HG03108 (cell line): ENCODE data around the gene ADAMTS6.

ENCODE experiments used
- ATAC-seq: cut with Tn5 transposase; IDR thresholded peaks from one replicate; pipeline ENCODE4 v1.9.1; 2021; ENCODE audit warnings: moderate library complexity; ENCODE audit not compliant: unreplicated experiment

Gene ADAMTS6

DNA sequence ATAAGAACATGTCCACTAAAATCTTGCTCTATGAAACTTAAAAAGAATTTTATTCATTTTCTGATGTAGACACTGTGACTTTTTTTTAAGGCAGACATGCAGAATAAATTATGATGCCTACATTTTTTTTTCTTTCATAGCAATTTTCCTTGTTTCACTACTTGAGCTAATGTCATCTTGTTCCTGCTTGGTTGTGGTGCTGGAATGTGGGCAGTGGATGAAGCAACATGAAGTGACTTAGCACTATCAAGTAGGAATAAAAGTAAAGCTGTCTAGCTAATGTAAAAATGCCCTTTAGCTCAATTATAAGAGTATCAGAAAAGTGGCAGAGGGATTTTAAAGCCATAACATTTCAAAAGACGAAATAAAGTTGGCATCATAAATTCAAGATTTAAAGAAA lies 191.0 kb downstream of the ADAMTS6 start:
- no peak for ATAC-seq

DNA sequence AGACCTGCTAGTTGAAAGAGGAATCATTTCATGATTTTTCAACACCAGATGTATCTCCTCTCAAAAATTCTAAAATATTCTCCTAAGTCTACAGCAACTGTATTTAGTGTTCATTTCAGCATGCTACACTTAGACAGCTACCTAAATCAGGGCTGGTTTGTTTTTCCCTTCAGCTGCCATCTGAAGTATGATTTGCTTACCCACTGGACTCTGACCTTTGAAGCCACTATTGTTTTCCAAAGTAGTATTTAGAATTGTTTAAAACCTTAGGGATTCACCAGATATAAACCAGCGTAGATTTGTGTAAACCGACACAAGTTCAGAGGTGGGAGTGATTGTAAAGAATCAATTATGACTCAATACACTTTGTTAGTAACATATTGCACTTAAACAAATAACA lies 193.1 kb downstream of the ADAMTS6 start:
- ATAC-seq, result no peak

DNA sequence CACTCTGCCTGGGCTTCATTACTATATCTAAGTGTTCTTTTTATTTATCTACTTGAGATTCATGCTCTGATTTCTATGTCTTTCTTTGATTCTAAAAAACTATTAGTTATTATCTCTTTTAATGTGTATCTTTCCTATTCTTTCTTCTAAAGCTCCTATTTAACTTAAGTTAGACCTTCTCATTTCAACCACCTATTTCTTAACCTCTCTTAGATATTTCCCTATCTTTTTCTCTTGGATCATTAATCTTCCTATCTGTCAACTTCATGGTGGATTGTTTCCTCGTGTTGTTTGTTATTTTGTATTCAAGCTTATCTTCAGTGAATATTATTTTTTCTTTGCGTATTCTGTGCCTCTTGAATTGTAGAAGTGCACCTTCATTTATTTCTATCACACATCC lies 202.1 kb downstream of the ADAMTS6 start:
- ATAC-seq, result no peak

DNA sequence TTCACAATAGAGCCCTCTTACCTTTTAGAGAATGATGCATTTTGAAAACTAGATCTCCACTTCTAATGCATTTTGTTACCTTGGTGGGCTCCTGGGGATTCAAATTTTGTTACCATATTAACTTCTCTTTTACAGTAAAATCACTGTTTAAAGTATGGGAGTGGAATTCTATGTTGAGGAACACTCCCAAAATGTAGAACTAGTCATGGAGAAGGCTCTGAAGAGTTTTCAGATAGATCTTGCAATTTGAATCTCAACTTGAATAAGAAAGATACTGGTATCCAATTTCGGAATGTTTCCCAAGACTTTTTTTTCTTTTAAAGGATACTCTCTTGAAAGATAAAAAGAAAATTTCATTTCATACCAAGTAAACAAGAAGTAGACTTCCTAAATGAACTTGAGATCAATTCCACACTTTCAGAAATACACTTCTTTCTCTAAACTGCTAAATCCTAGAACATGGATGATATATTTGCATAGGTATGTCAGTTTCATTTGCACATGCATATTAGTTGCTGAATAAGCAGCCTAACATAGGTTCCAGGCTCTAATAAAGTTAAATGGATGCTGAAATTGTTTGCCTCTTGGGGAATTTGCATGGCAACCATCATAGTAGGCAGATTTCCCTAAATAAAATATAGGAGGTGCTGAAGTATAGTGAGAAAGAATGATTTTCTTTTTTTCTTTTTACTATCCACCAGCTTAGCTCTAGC lies 205.4 kb downstream of the ADAMTS6 start:
- no peak for ATAC-seq

DNA sequence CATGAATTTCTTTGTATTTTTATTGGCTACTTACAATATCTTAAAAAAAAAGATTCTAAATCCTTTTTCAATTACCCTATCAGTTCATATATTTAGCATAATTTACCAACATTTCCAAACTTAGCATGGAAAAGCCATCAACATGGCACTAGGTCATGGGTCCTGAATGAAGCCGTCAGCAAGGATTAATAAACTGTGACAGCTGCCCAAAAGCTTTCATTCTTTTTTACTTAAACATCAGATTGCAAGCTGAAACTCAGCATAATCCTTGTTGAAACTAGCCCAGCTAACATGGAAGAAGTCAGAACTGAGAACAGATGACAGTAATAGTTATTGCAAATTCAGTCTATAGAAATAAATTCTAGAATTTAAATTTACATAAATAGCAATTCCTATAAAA lies 209.8 kb downstream of the ADAMTS6 start:
- ATAC-seq, result no peak

DNA sequence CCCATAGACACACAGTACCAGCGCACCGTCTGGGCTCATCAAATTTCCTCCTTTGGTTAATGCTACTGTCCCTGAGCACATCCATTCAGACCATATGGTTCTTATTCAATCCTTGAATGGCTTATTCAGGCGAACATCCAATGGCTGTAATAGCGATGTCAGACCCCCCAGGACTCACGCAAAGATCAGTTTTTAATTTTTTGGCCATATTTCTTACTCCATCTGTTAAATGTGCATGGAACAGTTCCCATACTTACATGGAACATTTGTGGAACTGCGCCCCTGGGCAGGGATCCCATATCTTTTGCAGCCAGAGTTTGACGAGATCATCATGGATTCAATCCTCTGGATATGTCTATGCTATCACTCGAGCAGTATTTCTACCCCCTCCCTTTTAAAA lies 213.2 kb downstream of the ADAMTS6 start:
- ATAC-seq, result no peak

DNA sequence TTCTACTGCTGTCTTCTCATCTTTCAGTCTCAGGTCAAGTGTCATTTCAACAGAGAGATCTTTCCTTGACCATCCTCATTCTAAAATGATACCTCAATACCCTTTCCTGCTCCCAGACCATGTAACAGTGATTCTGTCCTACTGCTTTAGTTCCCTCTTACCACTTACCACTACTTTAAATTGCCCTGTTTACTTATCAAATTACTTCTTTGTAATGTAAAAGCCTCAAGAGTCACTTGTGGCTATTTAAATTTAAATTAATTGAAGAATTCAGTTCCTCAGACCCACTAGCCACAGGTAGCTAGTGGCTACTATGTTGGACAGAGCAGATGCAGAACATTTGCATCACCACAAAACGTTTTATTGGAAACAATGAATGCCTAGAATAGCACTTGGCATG lies 217.3 kb downstream of the ADAMTS6 start:
- no peak for ATAC-seq

DNA sequence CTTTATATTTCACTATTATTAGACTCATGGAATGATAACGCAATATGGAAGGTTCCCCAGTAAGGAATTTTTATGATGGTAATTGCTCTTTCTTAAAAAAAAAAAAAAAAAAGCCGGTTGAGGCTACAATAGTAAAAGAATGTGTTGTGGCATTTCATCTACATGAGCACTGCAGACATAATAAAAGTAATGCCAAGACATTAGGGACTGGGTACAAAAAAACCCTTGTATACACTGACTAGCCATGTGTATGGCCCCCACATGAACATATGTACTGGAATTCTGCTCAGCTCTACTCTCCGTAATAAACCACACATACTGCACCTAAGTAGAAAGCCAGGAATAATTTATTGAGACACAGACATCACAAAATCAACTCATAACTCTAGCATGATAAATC lies 218.4 kb downstream of the ADAMTS6 start:
- no peak for ATAC-seq

DNA sequence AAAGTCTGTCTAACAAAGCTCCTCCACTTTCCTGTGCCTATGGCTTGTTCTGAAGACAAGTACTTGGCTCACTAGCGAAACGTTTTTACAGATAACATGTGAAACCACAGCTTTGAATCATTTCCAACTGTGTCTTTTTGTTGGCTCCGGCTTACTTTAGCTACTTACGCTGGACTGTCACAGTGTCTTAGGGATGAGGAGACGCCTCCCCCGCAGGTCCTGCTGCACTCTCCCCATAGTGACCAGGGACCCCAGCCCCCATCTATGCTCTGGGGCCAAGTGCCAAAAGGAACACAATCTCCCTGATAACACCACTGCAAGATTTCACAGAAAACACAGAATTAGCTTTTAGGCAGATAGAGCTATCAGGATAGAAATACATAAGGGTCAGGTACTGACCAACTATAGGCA lies 219.1 kb downstream of the ADAMTS6 start:
- no peak for ATAC-seq

DNA sequence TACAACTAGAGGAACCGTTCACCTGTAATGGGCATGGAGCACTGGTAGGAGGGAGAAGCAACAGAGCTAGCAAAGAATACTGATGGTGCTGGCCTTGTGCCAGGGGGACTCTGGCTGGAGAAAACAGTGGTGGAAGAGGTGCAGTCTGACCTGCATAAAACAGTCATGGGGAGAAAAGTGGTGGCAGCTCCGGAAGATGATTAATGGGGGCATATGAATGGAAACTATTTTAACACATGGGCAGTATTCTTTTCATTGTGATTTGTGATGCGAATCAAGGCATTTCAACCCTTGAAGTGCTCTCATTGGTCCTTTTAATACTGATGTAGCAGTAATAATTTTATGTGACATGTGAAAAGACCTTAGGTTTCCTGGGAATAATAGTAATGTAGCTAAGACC lies 219.6 kb downstream of the ADAMTS6 start:
- ATAC-seq, result no peak

DNA sequence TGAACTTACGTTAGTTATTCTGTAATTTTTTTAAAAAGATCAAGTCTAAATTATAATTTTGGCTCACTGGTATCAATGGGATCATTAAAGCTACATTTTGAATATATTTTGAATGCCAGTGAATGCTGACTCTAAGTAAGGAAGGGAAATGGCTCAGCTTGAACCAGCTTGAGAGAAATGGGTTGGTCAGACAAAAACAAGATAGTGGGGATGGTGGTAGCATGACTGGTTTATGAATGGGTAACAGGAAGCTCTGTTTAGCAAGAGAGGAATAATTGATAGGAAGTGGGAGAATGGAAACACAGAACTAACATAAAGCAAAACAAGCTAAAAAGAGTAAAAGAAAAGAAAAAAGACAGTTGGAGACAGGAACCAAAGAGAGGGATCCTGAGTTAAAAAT lies 220.2 kb downstream of the ADAMTS6 start:
- ATAC-seq, result no peak

DNA sequence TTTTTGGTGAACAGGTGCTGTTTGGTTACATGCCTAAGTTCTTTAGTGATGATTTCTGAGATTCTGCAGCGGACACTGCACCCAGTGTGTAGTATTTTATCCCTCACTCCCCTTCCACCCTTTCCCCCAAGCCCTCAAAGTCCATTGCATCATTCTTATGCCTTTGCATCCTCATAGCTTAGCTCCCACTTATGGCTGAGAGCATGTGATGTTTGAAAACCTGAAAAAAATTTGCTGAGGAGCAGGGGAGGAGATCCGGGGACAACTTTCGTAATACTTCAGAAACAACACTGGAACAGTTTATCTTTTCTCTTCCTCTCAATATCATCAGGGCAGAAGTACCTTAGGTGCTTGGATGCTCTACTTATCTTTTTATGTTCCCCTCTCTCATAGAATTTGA lies 226.4 kb downstream of the ADAMTS6 start:
- ATAC-seq, result no peak

DNA sequence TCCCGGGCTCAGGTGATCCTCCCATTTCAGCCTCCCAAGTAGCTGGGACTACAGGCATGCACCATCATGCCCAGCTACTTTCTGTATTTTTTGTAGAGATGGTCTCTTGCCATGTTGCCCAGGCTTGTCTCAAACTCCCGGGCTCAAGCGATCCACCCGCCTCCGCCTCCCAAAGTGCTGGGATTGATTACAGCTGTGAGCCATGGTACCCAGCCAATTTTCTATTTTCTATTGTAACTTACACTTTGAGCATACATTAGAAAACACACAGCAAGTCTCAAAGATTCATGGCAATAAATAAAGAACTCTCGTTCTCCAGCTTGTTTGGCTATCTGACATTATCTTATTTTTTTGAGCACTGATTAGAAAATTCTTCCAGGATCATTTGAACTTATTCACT lies 228.7 kb downstream of the ADAMTS6 start:
- ATAC-seq, result no peak

DNA sequence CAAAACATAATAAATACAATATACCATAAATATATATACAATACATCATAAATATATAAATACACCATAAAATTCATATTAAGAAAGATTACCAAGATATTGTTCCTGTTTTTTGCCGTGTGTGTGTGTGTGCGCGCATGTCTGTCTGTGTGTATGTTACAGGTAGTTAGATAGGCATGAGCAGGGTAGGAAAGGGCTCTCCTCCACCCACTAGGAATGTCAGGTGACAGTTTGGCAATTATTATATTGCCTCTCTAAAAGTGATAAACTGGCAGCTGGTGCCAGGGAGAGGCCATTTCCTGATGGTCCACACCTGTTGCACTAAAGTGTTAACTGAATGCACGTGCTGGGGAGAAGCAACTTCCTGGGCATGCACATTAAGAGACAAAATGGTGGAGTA lies 232.8 kb downstream of the ADAMTS6 start:
- ATAC-seq, result no peak

DNA sequence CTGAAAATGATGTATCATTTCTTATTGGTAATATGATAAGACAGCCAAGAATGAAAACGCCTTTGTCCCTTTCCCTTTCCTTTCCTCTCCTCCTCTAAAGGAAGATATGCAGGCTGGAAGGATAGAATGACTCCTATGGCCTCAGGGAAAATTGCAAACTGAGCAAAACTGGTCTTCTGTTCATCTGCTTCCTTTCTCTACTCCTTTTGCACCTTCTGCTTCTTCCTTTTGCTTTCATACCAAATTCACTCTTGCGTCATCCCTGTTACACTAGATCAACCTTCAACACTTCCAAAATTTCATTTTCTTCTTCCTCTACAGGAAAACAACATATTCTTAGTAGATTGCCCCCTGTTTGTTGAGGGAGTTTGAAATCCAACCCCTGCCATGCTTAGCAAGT lies 234.1 kb downstream of the ADAMTS6 start:
- ATAC-seq, result no peak

DNA sequence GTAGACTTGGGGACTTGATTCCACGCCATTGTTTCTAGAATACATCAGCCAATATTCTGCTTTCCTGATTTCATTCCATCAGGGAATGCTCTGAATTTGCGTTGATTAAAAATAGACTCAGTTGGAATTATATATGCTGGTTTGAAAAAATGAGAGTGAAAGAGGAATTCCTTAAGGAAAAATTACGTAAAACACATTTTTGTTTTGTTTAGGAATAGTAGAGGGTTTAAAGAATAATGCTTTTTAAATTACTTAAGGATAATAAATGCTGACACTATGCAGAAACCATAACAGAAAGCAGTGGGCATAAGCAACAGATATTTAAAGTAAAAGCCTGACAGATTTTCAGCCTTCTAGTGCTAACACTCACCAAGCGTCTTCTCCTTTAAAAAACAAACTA lies 235.0 kb downstream of the ADAMTS6 start:
- ATAC-seq, result no peak

DNA sequence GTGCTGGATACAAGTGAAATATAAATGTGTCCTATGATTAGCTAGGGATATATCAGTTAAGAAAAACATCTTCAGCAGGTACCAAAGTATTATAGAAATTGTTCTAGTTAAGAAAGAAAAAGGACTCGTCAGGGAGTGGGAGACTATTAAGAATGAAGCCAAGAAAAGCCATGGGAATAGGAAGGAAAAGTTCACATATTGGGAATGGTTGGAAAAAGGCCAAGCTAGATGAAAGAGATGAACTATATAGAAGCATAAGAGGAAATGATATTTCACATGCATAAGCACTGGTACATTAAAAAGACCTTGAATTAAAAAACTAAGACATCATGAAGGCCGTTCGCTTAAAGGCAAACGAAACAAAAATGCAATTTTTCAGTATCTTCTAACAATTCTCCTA lies 237.7 kb downstream of the ADAMTS6 start:
- ATAC-seq, result no peak

DNA sequence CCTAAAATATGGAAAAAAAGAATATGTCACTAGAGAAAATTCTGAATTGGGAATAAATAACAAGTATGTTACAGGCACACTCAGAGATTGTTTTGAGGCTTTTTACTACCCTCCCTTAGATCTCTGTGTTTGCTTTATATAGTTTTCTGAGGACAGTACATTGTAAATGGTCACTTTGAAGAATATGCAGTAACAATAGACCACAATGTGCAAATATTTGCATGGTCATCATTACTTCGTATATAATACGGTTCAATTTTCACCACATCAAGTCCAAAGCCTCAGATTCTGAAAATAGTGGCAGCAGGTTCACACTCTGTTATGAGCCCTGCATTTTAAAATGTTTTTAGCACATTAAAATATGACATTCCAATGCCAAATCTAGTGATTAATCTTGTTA lies 238.6 kb downstream of the ADAMTS6 start:
- no peak for ATAC-seq

DNA sequence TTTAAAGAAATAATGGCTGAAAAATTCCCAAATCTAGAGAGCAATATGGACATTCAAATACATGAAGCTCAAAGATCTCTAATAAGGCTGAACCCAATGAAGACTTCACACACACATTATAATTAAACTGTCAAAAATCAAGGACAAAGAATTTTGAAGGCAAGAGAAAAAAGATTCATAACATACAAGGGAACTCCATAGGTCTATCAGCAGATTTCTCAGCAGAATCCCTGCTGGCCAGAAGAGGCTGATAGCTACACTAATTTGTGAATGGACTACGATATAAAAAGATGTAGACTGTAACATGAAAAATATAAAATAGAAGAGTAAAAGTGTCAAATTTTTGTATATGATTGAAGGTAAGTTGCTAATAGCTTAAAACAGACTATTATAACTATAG lies 251.9 kb downstream of the ADAMTS6 start:
- no peak for ATAC-seq

DNA sequence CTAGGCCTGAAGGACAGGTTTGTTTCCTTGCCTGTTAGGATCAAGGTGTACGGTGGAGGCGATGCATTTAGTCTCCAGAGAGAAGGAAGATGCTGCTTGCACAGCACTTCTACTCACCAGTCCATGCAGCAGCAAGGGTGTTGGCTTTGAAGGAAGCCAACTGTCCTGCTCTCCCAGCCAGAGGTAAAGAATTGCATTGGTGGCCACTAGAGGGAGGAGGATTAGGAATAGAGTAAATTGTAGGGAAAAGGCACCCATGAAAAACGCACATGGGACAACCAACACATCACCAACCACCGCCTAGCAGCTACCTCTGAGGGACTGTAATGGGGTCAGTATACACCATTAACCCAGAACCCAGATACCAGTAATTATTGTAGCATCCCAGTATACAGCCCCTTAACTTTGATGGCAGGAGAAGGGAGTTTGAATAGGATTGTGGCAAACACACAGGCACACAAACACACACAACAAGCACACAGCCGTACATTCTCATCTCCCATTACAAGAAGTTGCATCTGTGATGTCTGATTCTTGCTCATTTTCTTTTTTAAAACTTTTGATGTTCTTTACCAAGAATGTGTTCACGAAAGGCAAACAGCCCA lies 267.7 kb downstream of the ADAMTS6 start:
- ATAC-seq, result no peak

DNA sequence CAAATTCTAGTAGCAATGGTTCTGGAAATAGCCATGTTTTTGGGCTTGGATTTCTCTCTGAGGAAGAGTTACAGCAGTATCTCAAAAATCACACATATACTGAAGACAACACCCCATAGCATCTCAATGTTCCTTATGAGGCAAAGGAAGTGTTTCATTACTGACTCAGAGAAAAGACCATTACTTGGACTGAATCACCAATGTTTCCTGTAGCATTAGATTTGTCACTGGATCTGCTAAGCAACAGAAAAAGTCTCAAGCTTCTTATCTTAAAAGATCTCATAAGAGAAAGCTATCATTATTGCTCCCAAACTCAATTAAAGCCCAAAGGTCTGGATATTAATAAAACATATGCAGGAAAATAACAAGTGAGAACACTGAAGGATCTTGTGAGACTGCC lies 272.4 kb downstream of the ADAMTS6 start:
- no peak for ATAC-seq

DNA sequence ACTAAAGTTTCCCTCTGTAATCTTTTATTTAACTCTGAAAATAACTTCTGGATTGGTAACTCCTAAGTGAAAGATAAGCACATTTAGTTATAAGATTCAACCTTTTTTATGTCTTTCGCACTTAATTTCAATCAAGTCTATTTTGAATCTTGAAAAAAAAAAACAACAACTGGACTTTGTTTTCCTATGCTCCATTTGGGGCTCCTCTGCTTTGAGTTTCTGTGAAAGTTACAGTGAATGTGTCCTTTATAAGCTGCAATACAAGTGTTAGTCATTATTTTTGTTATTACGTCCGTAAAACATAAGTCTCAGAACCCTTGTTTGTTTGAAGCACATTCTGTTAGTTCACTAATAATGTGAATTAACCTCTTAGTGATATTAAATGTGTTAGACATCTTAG lies 276.8 kb downstream of the ADAMTS6 start:
- ATAC-seq, result no peak

DNA sequence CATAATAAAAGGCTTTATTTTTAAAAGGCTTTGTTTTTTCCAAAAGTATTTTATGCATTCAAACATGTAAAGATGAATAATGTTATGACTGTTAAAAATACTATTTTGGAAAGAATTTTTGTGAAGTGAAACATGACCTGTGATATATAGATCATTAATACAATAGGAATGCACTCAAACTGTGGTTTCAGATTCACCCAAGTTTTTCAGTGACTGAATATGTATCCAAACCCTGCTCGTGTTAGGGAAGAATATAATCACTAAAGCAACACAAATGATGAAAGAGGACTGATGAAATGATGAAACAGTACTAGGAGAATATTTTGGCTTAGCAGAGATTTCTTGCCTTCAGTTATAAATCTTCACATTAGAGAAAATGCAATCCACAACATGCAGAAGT lies 278.0 kb downstream of the ADAMTS6 start:
- no peak for ATAC-seq
